NB4 (cell line): Measurements from ENCODE around the gene SLC35G6.

Experiments
- CTCF ChIP-seq: IDR thresholded peaks from one replicate; pipeline ENCODE4 v1.5.1; 2012; ENCODE audit warnings: low read depth, low read length
- MYC ChIP-seq: IDR thresholded peaks from 2 replicates; pipeline ENCODE4 v1.6.1; 2011; ENCODE audit warnings: low read depth, low read length
- POLR2A ChIP-seq: IDR thresholded peaks from 2 replicates; pipeline ENCODE4 v1.6.1; 2011; ENCODE audit warnings: mild to moderate bottlenecking; ENCODE audit not compliant: insufficient read length; ENCODE audit errors: extremely low read depth
- TF ChIP-seq, protein P1 (sequence below): IDR thresholded peaks from 2 replicates; pipeline ENCODE4 v1.6.1; 2011; ENCODE audit warnings: low read depth, low read length

- TF ChIP-seq CTCF (no peak), POLR2A (no peak), MYC (no peak)
- TF ChIP-seq, protein P1, sequence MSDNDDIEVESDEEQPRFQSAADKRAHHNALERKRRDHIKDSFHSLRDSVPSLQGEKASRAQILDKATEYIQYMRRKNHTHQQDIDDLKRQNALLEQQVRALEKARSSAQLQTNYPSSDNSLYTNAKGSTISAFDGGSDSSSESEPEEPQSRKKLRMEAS, result no peak
Measured at GRCh38 chr17:7484919-7485377, 3.7 kb downstream of the SLC35G6 start.
